Neuronal stem cell (in vitro differentiated cells): Measurements from ENCODE around the gene METAP1.
A peak's percentile ranks its signal among the peaks of the same experiment; 100 is the strongest.
"Not testable (repeated sequence)": the region's sequence is repeated elsewhere in the genome, so short reads cannot be mapped to it uniquely, and the experiment has no call there.

Experiments
- DNase-seq: peaks from one replicate; pipeline ENCODE4 v3.0.0-alpha.2; 2013; ENCODE audit warnings: low spot score
- H2AFZ ChIP-seq: one replicate; pipeline ENCODE4 v1.6.1; 2013; ENCODE audit warnings: mild to moderate bottlenecking, low read length, inconsistent platforms
- H2AK5ac ChIP-seq: 2 replicates; pipeline ENCODE4 v1.6.1; 2013; ENCODE audit warnings: low read depth, mild to moderate bottlenecking, inconsistent platforms, low read length, moderate library complexity, mixed read lengths
- H2BK120ac ChIP-seq: 2 replicates; pipeline ENCODE4 v1.6.1; 2013; ENCODE audit warnings: low read depth, mild to moderate bottlenecking, inconsistent platforms, low read length, moderate library complexity, mixed read lengths
- H2BK12ac ChIP-seq: one replicate; pipeline ENCODE4 v1.6.1; 2013; ENCODE audit warnings: low read length, inconsistent platforms
- H2BK15ac ChIP-seq: 2 replicates; pipeline ENCODE4 v1.6.1; 2013; ENCODE audit warnings: mild to moderate bottlenecking, low read length, inconsistent platforms, mixed read lengths
- H2BK5ac ChIP-seq: one replicate; pipeline ENCODE4 v1.6.1; 2013; ENCODE audit warnings: inconsistent platforms, mild to moderate bottlenecking, low read length, moderate library complexity
- H3K14ac ChIP-seq: one replicate; pipeline ENCODE4 v1.6.1; 2013; ENCODE audit warnings: low read length, inconsistent platforms
- H3K18ac ChIP-seq: 2 replicates; pipeline ENCODE4 v1.6.1; 2013; ENCODE audit warnings: low read length, inconsistent platforms
- H3K23ac ChIP-seq: 2 replicates; pipeline ENCODE4 v1.6.1; 2013; ENCODE audit warnings: low read depth, mild to moderate bottlenecking, mixed read lengths, low read length, inconsistent platforms; ENCODE audit not compliant: poor library complexity
- H3K27ac ChIP-seq: replicated peaks from 3 replicates; pipeline ENCODE4 v1.5.1; 2013; ENCODE audit warnings: low read length, inconsistent platforms
- H3K27me3 ChIP-seq, 3 experiments: 2 replicates each; pipeline ENCODE4 v1.6.1; 2013; ENCODE audit warnings: low read length in 3 of 3, mild to moderate bottlenecking in 2 of 3, inconsistent platforms in 1 of 3, low read depth in 1 of 3, mixed read lengths in 1 of 3, moderate library complexity in 1 of 3; ENCODE audit not compliant: control insufficient read depth in 3 of 3, insufficient read depth in 3 of 3
- H3K36me3 ChIP-seq, 2 donors: replicated peaks in 1 of 2; 2 replicates each; pipeline ENCODE4 v1.6.1; 2013; ENCODE audit warnings: low read length in 2 of 2; ENCODE audit not compliant: control insufficient read depth in 2 of 2, insufficient read depth in 2 of 2
- H3K4ac ChIP-seq: 2 replicates; pipeline ENCODE4 v1.6.1; 2013; ENCODE audit warnings: inconsistent platforms, mild to moderate bottlenecking, low read length, moderate library complexity
- H3K4me1 ChIP-seq, 2 donors: 1 replicate in 1 of 2; 2 replicates in 1 of 2; pipeline ENCODE4 v1.6.1; 2013; ENCODE audit warnings: low read length in 2 of 2, low read depth in 1 of 2; ENCODE audit not compliant: control insufficient read depth in 2 of 2, insufficient read depth in 1 of 2
- H3K4me2 ChIP-seq: one replicate; pipeline ENCODE4 v1.6.1; 2013; ENCODE audit warnings: mild to moderate bottlenecking, low read length, inconsistent platforms; ENCODE audit not compliant: insufficient read depth, poor library complexity, severe bottlenecking
- H3K4me3 ChIP-seq, 2 donors: 2 replicates each; pipeline ENCODE4 v1.5.1; 2013; ENCODE audit warnings: low read length in 2 of 2, mild to moderate bottlenecking in 2 of 2, inconsistent platforms in 1 of 2, moderate library complexity in 1 of 2
- H3K79me1 ChIP-seq: one replicate; pipeline ENCODE4 v1.6.1; 2013; ENCODE audit warnings: low read depth, mild to moderate bottlenecking, inconsistent platforms, low read length, moderate library complexity
- H3K9ac ChIP-seq: one replicate; pipeline ENCODE4 v1.6.1; 2013; ENCODE audit warnings: mild to moderate bottlenecking, low read depth, low read length, inconsistent platforms; ENCODE audit not compliant: poor library complexity
- H3K9me3 ChIP-seq, 2 donors: replicated peaks in 1 of 2; 2 replicates each; pipeline versions ENCODE3 to v1.6.1; 2013; ENCODE audit warnings: low read length in 2 of 2, mild to moderate bottlenecking in 2 of 2, inconsistent platforms in 1 of 2, low read depth in 1 of 2, mixed read lengths in 1 of 2, moderate library complexity in 1 of 2; ENCODE audit not compliant: control insufficient read depth in 2 of 2, insufficient read depth in 1 of 2
- H4K8ac ChIP-seq: one replicate; pipeline ENCODE4 v1.6.1; 2013; ENCODE audit warnings: low read depth, mild to moderate bottlenecking, inconsistent platforms, low read length, moderate library complexity
- H4K91ac ChIP-seq: one replicate; pipeline ENCODE4 v1.6.1; 2013; ENCODE audit warnings: low read length, low read depth, mild to moderate bottlenecking, inconsistent platforms; ENCODE audit not compliant: poor library complexity
- WGBS, 2 donors: extraction: QIAGEN DNeasy Blood & Tissue Kit; methylation state at CpG; one replicate each; pipeline ENCODE4 v1.1.7; 2013; ENCODE audit warnings: missing lambda C conversion rate in 2 of 2, mixed read lengths in 1 of 2; ENCODE audit not compliant: insufficient read length in 2 of 2, insufficient replicate concordance in 1 of 2; ENCODE audit errors: extremely low coverage in 2 of 2; 5-methylcytosine and 5-hydroxymethylcytosine counted together

The METAP1 gene

DNA sequence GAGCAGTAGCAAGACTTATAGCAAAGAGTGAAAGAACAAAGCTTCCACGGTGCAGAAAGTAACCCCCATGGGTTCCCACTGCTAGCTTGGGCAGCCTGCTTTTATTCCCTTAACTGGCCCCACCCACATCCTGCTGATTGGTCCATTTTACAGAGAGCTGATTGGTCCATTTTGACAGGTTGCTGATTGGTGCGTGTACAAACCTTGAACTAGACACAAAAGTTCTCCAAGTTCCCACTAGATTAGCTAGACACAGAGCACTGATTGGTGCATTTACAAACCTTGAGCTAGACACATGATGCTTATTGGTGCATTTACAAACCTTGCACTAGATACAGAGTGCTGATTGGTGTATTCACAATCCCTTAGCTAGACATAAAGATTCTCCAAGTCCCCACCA, 2.7 kb upstream of the METAP1 start:
- not testable (repeated sequence) for H2BK5ac ChIP-seq, H2AFZ ChIP-seq, H3K14ac ChIP-seq, H3K36me3 ChIP-seq, H3K27me3 ChIP-seq, H3K4me2 ChIP-seq, H2AK5ac ChIP-seq, H2BK12ac ChIP-seq, H4K8ac ChIP-seq, H3K18ac ChIP-seq, H3K9me3 ChIP-seq, DNase-seq, H3K4ac ChIP-seq, H3K4me3 ChIP-seq, H2BK15ac ChIP-seq, H4K91ac ChIP-seq, H2BK120ac ChIP-seq, H3K27ac ChIP-seq, H3K79me1 ChIP-seq, H3K4me1 ChIP-seq, H3K9ac ChIP-seq, H3K23ac ChIP-seq
- no CpG with 5 or more reads among the region's 2 CpGs for WGBS, 2 donors

DNA sequence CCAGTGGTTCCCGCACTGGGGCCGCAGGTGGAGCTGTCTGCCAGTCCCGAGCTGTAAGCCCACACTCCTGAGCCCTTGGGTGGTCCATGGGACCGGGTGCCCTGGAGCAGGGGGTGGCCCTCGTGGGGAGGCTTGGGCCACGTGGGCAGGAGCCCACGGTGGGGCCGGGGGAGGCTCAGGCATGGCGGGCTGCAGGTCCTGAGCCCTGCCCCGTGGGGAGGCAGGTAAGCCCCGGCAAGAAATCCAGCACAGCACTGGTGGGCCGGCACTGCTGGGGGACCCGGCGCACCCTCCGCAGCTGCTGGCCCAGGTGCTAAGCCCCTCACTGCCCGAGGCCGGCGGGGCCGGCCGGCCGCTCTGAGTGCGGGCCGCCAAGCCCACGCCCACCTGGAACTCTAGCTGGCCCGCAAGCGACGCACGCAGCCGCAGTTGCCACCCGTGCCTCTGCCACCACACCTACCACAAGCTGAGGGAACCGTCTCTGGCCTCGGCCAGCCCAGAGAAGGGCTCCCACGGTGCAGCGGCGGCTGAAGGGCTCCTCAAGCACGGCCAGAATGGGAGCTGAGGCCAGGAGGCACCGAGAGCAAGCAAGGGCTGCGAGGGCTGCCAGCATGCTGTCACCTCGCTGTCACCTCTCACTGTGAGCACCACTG, 2.0 kb upstream of the METAP1 start:
- Histone ChIP-seq H3K18ac (no peak overlapping the region), H3K9ac (no peak overlapping the region), H2AK5ac (peak overlapping the region; percentile 15), H3K4me1 (no peaks in the 10 kb centered on the region), H3K27ac (no peak overlapping the region), H3K23ac (no peak overlapping the region), H3K4me2 (no peak overlapping the region), H3K36me3 (no peaks in the 10 kb centered on the region), H3K4me3 (peak overlapping the region in 1 of 2 donors; percentile 2), H4K91ac (no peak overlapping the region), H3K9me3 (no peaks in the 10 kb centered on the region), H4K8ac (no peak overlapping the region), H3K4ac (no peak overlapping the region), H2BK5ac (no peak overlapping the region), H2BK15ac (no peak overlapping the region), H3K27me3 (no peaks in the 10 kb centered on the region), H3K14ac (no peak overlapping the region), H2BK12ac (no peak overlapping the region), H2BK120ac (no peak overlapping the region), H2AFZ (no peak overlapping the region), H3K79me1 (peaks cover 2% of the 10 kb centered on the region)
- WGBS, 2 donors = no CpG with 5 or more reads among the region's 39 CpGs
- no peak for DNase-seq

DNA sequence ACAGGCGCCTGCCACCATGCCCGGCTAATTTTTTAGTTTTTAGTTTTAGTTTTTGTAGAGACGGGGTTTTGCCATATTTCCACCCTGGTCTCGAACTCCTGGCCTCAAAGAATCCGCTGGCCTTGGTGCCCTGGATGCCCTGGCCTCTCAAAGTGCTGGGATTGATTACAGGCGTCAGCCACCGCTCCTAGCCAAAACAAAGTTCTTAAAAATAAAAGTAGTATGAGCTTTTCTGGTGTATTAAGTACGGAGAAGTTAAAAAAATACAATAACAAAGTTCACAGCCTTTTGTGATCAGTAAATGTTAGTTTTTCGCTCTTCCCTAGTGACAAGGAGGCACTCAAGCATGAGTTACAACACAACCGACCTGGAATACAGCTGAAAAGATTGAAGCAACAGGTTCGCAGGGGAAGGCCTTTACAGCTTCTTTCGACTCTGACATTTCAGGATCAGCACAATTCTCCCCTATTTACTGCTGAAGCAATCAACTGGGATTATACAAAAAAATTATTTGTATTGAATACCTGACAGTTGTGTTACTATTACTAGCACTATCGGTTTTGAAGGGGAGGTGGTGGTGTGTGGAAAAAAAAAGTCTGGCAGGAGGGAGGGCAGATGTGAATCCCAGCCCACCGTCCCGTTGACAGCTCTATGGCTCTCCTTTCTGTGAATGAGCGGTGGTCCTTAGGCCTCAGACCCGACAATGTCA, 893 bp upstream of the METAP1 start:
- H2BK120ac ChIP-seq = no peak overlapping the region
- no CpG with 5 or more reads among the region's 17 CpGs for WGBS, 2 donors
- no peaks in the 10 kb centered on the region for H3K4me1 ChIP-seq
- H3K27ac ChIP-seq = peak overlapping the region; percentile 30
- no peak overlapping the region for H4K91ac ChIP-seq
- H3K9me3 ChIP-seq = no peaks in the 10 kb centered on the region
- DNase-seq = no peak
- no peak overlapping the region for H3K4ac ChIP-seq
- no peak overlapping the region for H2AK5ac ChIP-seq
- no peaks in the 10 kb centered on the region for H3K27me3 ChIP-seq
- no peak overlapping the region for H3K14ac ChIP-seq
- peak overlapping the region; percentile 89 for H2AFZ ChIP-seq
- H3K9ac ChIP-seq = no peak overlapping the region
- H2BK5ac ChIP-seq = no peak overlapping the region
- no peak overlapping the region for H3K23ac ChIP-seq
- H2BK15ac ChIP-seq = no peak overlapping the region
- no peak overlapping the region for H4K8ac ChIP-seq
- peaks cover 2% of the 10 kb centered on the region for H3K79me1 ChIP-seq
- H3K36me3 ChIP-seq = peaks cover 0 to 1% of the 10 kb centered on the region in 2 donors
- H3K18ac ChIP-seq = no peak overlapping the region
- H3K4me2 ChIP-seq = peak overlapping the region; percentile 56
- H3K4me3 ChIP-seq = peak overlapping the region; percentile 53 to 69
- no peak overlapping the region for H2BK12ac ChIP-seq

DNA sequence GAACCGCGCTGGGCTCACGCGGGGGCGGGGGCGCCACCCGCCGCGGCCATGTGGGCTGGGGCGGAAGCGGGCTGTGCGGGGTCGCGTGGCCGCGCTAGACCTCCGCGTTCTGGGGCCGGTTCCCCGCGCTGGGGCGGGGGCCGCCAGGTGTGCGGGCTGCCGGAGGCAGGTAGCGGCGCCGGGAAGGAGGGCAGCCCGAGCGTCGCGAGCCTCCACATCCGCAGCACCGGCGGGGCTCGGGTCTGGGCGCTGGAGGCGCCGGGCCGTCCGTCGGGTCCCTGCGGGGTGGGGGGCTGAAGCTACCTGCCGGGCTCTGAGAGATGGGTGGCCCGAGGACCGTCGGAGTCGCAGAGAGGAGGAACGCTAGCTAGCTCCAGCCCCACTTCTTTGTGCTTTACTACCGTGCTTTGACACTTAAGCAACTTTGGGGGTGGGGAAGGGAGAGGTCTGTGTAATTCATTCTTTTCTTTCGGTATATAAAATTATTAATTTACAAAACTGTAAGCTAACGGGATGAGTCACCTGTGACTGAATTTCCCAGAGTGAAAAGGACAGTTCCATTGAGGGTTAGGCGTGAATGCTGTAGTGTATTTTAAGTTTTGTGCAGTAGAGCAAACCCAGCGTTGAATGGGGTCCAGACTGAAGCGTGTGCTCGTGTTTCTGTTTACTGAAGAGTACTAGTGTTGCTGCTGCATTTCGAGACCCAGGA, 689 bp downstream of the METAP1 start:
- no CpG with 5 or more reads among the region's 57 CpGs for WGBS, 2 donors

More for the DNA sequence above, 689 bp downstream of the METAP1 start:
- no peaks in the 10 kb centered on the region for H3K9me3 ChIP-seq
- H3K18ac ChIP-seq = peak overlapping the region; percentile 95
- peak overlapping the region; percentile 49 for H3K4me2 ChIP-seq
- peak overlapping the region; percentile 30 for H4K8ac ChIP-seq
- peak overlapping the region; percentile 98 for H3K9ac ChIP-seq
- no peak overlapping the region for H2BK12ac ChIP-seq
- H3K36me3 ChIP-seq = peaks cover 0 to 6% of the 10 kb centered on the region in 2 donors
- H2BK5ac ChIP-seq = peak overlapping the region; percentile 94
- H2BK15ac ChIP-seq = peak overlapping the region; percentile 96
- peak overlapping the region; percentile 5 for H3K4ac ChIP-seq
- peak overlapping the region; percentile 17 for H3K14ac ChIP-seq
- no peak overlapping the region for H4K91ac ChIP-seq
- H2AFZ ChIP-seq = peak overlapping the region; percentile 98
- peaks cover 4% of the 10 kb centered on the region for H3K79me1 ChIP-seq
- H3K23ac ChIP-seq = peak overlapping the region; percentile 100
- no peak overlapping the region for H2BK120ac ChIP-seq
- peak; percentile 15 for DNase-seq
- H3K4me1 ChIP-seq = no peaks in the 10 kb centered on the region
- H3K27me3 ChIP-seq = no peaks in the 10 kb centered on the region
- H3K27ac ChIP-seq = peak overlapping the region; percentile 96
- peak overlapping the region; percentile 63 for H2AK5ac ChIP-seq
- peak overlapping the region; percentile 97 to 100 for H3K4me3 ChIP-seq
